Adrenal gland (tissue), 5 donors: ENCODE data around the gene COPRS.

ENCODE experiments used
- CTCF ChIP-seq, 6 experiments: fragments of 450-650 bp in 4 of 6; fragments of 200-600 bp in 2 of 6; sonication (generic) in 1 of 6; IDR thresholded peaks; 1 replicate in 5 of 6; 2 replicates in 1 of 6; pipeline versions ENCODE4 v1.5.1 to v1.8.0; 2016 to 2021; ENCODE audit warnings: antibody characterized with exemption in 6 of 6, mild to moderate bottlenecking in 2 of 6, moderate library complexity in 1 of 6
- POLR2A ChIP-seq, 2 donors: fragments of 450-650 bp; IDR thresholded peaks; one replicate each; pipeline ENCODE4 v1.6.1; 2017; ENCODE audit warnings: antibody characterized with exemption in 2 of 2, mild to moderate bottlenecking in 2 of 2, moderate library complexity in 1 of 2
- donor health status: DM: no; HTN: no; CAD: no.

GRCh38 chr17:31877911-31878702 lies 19.1 kb upstream of the COPRS start:
- no peak for TF ChIP-seq CTCF (IDR thresholded peaks at IDR 0.05)
- no peak for TF ChIP-seq POLR2A (IDR thresholded peaks at IDR 0.05)
